Cardiac muscle cell (in vitro differentiated cells and primary cell): ENCODE measurements around the gene DPH1. TPM values are rescaled to one million over a fixed set of nuclear protein-coding genes. Genes with fewer than 3 reads are reported as not detected.
A peak's percentile ranks its signal among the peaks of the same experiment; 100 is the strongest.

Experiments used
- DNase-seq, 2 donors: peaks; one replicate each; pipeline versions ENCODE4 v3.0.0 to v3.0.0-alpha.2; 2010 to 2017; ENCODE audit warnings: low read depth in 1 of 2, low spot score in 1 of 2
- H3K27ac ChIP-seq: fragments of 200-600 bp; sonication (generic); 2 replicates; pipeline ENCODE4 v1.5.1; 2016
- H3K27me3 ChIP-seq: fragments of 200-600 bp; sonication (generic); 2 replicates; pipeline ENCODE4 v1.6.0; 2016; ENCODE audit warnings: control low read depth
- H3K36me3 ChIP-seq: fragments of 200-600 bp; sonication (generic); 2 replicates; pipeline ENCODE4 v1.5.1; 2016; ENCODE audit warnings: control low read depth
- H3K4me1 ChIP-seq: fragments of 200-600 bp; sonication (generic); 2 replicates; pipeline ENCODE4 v1.8.1; 2017; ENCODE audit warnings: low read depth, mild to moderate bottlenecking, mixed run types
- H3K4me3 ChIP-seq: fragments of 200-600 bp; sonication (generic); 2 replicates; pipeline ENCODE4 v1.5.1; 2016; ENCODE audit warnings: mild to moderate bottlenecking
- H3K9me3 ChIP-seq: fragments of 200-600 bp; sonication (generic); 2 replicates; pipeline ENCODE4 v1.5.1; 2017; ENCODE audit warnings: low read depth, mild to moderate bottlenecking, control low read depth
- polyA plus RNA-seq: library from polyadenylated mRNA; unstranded; fragments of >200 nt; fragmentation: Nextera tagmentation; extraction: Ambion mirVana; gene quantifications from 2 replicates; pipeline ENCODE4 v1.2.1, GENCODE V29; 2016
- total RNA-seq: library from RNA; depleted of rRNA; stranded (reverse); fragments of >200 nt; gene quantifications from 2 replicates; pipeline ENCODE4 v1.2.3, GENCODE V29; 2016
- TF ChIP-seq, protein P1 (sequence below): IDR thresholded peaks from 2 replicates; pipeline ENCODE4 v1.5.1; 2012; ENCODE audit warnings: low read depth, mild to moderate bottlenecking, low read length

Gene DPH1
- total and polyA plus RNA-seq, 2 experiments from 2014 or later: 59.5 to 88.6 TPM

- Histone ChIP-seq H3K4me1 (peaks cover 22% of the 10 kb centered on the region), H3K9me3 (no peaks in the 10 kb centered on the region)
These were observed 37.2 kb downstream of the DPH1 start for GRCh38 chr17:2067048-2067561.

DNA sequence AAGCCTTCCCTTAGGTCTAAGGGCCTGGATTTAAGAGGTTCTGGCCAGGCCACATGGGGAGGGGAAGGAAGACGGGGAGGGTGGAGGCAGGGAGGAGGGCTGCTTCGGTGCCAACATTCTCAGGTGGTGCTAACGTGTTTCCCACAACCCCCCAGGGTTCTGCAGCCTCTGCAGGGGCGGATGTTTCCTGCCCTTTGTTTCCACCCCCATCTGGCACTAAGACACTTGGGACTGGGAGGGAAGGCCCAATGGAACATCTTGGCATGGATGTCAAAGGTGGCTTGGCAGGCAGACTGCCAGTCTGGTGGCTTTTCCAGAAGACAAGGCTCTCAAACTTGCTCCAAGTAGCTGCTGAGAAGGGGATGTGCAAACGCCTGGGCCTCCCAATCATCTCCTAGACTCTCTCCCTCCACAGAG lies 37.7 kb downstream of the DPH1 start:
- Histone ChIP-seq H3K36me3 (peaks cover 6% of the 10 kb centered on the region), H3K4me3 (no peak overlapping the region), H3K4me1 (peaks cover 18% of the 10 kb centered on the region), H3K27me3 (no peaks in the 10 kb centered on the region), H3K27ac (no peak overlapping the region), H3K9me3 (no peaks in the 10 kb centered on the region)
- DNase-seq: peak in 1 of 2 donors; percentile 79
- TF ChIP-seq, protein P1, sequence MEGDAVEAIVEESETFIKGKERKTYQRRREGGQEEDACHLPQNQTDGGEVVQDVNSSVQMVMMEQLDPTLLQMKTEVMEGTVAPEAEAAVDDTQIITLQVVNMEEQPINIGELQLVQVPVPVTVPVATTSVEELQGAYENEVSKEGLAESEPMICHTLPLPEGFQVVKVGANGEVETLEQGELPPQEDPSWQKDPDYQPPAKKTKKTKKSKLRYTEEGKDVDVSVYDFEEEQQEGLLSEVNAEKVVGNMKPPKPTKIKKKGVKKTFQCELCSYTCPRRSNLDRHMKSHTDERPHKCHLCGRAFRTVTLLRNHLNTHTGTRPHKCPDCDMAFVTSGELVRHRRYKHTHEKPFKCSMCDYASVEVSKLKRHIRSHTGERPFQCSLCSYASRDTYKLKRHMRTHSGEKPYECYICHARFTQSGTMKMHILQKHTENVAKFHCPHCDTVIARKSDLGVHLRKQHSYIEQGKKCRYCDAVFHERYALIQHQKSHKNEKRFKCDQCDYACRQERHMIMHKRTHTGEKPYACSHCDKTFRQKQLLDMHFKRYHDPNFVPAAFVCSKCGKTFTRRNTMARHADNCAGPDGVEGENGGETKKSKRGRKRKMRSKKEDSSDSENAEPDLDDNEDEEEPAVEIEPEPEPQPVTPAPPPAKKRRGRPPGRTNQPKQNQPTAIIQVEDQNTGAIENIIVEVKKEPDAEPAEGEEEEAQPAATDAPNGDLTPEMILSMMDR: no peak

More at GRCh38 chr17:2067048-2067561, 37.2 kb downstream of the DPH1 start:
- Histone ChIP-seq H3K36me3 (peaks cover 6% of the 10 kb centered on the region), H3K27ac (no peak overlapping the region), H3K4me3 (no peak overlapping the region), H3K27me3 (peaks cover under 1% of the 10 kb centered on the region)
- TF ChIP-seq, protein P1: no peak
- DNase-seq: no peak

DNA sequence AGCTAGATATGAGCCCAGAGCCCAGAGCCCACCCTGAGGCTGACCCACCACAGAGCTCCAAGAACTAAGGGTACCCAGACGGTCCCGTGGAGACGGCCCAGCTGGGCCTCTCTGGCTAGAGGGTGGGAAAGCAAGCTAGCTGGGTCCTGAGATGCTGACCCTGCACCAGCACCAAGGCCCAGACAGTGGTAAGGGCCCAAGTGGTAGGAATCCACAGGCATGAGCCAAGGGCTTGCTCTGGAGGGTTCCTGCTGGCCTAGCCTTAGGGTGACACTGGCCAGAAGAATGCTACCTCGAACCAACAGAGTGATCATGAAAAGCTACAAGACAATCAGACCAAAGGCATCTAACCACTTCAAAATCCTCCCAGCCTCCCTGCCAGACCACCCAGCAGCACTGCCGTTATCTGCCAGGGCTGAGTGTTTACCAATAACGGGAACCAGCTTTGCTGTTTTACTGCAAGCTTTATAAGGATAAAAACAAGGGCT lies 38.1 kb downstream of the DPH1 start:
- Histone ChIP-seq H3K27me3 (no peaks in the 10 kb centered on the region), H3K4me3 (no peak overlapping the region), H3K9me3 (no peaks in the 10 kb centered on the region), H3K4me1 (peaks cover 13% of the 10 kb centered on the region), H3K36me3 (peaks cover 6% of the 10 kb centered on the region), H3K27ac (peak overlapping the region; percentile 12)
- DNase-seq: peak in 1 of 2 donors; percentile 66
- TF ChIP-seq, protein P1: peak; percentile 1

- H3K9me3 ChIP-seq: no peaks in the 10 kb centered on the region
- peaks cover 8% of the 10 kb centered on the region for H3K4me1 ChIP-seq
- H3K4me3 ChIP-seq: no peak overlapping the region
- H3K27ac ChIP-seq: peak overlapping the region; percentile 12
- peak in 1 of 2 donors; percentile 31 for DNase-seq
- TF ChIP-seq, protein P1: no peak
- peaks cover 6% of the 10 kb centered on the region for H3K36me3 ChIP-seq
- H3K27me3 ChIP-seq: no peaks in the 10 kb centered on the region
These were observed 38.6 kb downstream of the DPH1 start for GRCh38 chr17:2068519-2069051.

DNA sequence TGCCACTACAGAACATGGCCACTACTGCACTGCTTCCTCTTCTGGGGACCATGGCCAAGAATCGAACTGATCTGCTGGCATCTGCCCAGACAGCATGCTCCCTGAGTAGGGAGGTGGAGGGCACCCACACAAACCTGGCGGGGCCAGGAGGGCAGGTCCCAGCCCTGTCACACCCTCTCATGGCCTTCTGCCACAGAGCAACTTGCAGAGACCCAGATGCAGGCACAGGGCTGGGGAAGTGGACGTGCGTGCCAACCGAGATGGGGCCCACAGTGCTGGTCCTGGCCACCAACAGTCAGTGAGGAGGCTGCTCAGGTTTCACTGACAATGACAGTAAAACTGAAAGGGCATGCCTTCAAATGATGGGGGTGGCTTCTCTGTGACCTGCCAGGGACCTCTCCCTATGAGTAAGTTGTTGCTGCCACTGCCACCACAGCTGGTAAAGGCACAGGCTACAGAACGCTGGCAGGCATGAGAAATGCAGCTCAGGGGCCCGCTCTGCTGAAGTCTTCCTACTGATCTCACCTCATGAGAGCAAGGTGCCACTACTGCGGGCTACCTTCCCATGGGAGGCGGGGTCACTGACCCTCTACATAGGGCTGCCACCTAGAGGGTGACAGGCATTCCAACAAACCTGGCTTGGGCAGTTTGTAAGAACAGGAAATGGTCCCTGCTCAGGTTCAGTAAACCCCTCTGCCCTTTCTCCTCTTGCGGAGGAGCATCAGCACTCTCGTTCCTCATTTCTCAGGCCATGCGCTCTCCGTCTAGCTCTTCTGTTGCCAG lies 40.5 kb downstream of the DPH1 start:
- Histone ChIP-seq H3K27ac (no peak overlapping the region), H3K27me3 (no peaks in the 10 kb centered on the region), H3K4me3 (no peak overlapping the region), H3K36me3 (no peaks in the 10 kb centered on the region), H3K4me1 (peaks cover 10% of the 10 kb centered on the region), H3K9me3 (no peaks in the 10 kb centered on the region)
- TF ChIP-seq, protein P1: no peak
- DNase-seq: no peak
